ENCODE measurements around the gene HCFC1R1.

DNA sequence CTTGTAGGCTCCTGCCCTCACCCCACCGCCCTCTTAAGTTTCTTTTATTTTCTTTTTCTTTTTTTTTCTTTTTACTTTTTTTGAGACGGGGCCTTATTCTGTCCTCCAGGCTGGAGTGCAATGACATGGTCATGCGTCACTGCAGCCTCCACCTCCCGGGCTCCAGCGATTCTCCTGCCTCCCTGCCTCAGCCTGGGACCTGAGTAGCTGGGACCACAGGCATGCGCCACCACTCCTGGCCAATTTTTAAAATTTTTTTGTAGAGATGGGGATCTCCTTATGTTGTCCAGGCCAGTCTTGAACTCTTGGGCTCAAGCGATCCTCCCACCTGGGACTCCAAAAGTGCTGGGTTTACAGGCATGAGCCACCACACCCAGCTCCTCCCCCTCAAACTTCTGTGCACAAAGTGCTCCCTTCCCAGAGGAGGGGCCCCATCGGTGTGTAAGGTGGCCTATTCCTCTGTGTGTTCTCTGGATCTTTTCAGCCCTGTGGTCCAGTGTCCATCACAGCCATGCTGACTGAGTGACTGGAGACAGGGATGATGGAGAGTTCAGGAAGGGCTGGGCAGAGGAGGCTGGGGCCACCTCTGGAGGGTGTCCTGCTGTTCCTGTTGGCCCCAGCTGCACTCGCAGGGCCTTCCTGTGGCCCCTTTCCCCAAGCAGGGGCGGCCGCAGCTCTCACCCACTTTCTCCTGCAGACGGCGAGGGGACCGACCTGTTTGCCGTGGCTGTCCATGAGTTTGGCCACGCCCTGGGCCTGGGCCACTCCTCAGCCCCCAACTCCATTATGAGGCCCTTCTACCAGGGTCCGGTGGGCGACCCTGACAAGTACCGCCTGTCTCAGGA is 32.8 kb upstream of the HCFC1R1 start:
- TF ChIP-seq, protein P1, sequence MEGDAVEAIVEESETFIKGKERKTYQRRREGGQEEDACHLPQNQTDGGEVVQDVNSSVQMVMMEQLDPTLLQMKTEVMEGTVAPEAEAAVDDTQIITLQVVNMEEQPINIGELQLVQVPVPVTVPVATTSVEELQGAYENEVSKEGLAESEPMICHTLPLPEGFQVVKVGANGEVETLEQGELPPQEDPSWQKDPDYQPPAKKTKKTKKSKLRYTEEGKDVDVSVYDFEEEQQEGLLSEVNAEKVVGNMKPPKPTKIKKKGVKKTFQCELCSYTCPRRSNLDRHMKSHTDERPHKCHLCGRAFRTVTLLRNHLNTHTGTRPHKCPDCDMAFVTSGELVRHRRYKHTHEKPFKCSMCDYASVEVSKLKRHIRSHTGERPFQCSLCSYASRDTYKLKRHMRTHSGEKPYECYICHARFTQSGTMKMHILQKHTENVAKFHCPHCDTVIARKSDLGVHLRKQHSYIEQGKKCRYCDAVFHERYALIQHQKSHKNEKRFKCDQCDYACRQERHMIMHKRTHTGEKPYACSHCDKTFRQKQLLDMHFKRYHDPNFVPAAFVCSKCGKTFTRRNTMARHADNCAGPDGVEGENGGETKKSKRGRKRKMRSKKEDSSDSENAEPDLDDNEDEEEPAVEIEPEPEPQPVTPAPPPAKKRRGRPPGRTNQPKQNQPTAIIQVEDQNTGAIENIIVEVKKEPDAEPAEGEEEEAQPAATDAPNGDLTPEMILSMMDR (IDR thresholded peaks at IDR 0.05; ENCODE audit: poor library complexity) = no peak
- no peak for TF ChIP-seq EZH2phosphoT487 (IDR thresholded peaks at IDR 0.05; ENCODE audit: low read depth, severe bottlenecking, unreplicated experiment)
- no peak for TF ChIP-seq EZH2 (IDR thresholded peaks at IDR 0.05; ENCODE audit: borderline replicate concordance)

Data from hepatocyte (in vitro differentiated cells).